Neural progenitor cell (in vitro differentiated cells): ENCODE measurements around the gene SLAMF7. TPM values are rescaled to one million over a fixed set of nuclear protein-coding genes. Genes with fewer than 3 reads are reported as not detected.
"Not testable (repeated sequence)": the region's sequence is repeated elsewhere in the genome, so short reads cannot be mapped to it uniquely, and the experiment has no call there.

Experiments
- DNase-seq: peaks from one replicate; pipeline ENCODE4 v3.0.0-alpha.2; 2016; ENCODE audit warnings: low spot score
- H2AFZ ChIP-seq: fragments of 200-600 bp; sonication (generic); replicated peaks from 2 replicates; pipeline ENCODE4 v1.6.1; 2016; ENCODE audit warnings: antibody characterized with exemption
- H3F3A ChIP-seq: fragments of 200-600 bp; sonication (generic); 2 replicates; pipeline ENCODE4 v1.6.1; 2016; ENCODE audit warnings: antibody characterized with exemption, low read depth
- H3K27ac ChIP-seq: fragments of 200-600 bp; sonication (generic); 2 replicates; pipeline ENCODE4 v1.5.1; 2016; ENCODE audit warnings: mild to moderate bottlenecking
- H3K27me3 ChIP-seq: fragments of 200-600 bp; sonication (generic); 2 replicates; pipeline ENCODE4 v1.6.1; 2016; ENCODE audit warnings: mild to moderate bottlenecking, moderate library complexity
- H3K36me3 ChIP-seq: fragments of 200-600 bp; sonication (generic); 2 replicates; pipeline ENCODE4 v1.5.1; 2016
- H3K4me1 ChIP-seq: fragments of 200-600 bp; sonication (generic); 2 replicates; pipeline ENCODE4 v1.6.1; 2016; ENCODE audit warnings: mixed run types
- H3K4me2 ChIP-seq: fragments of 200-600 bp; sonication (generic); 2 replicates; pipeline ENCODE4 v1.6.1; 2016
- H3K4me3 ChIP-seq: fragments of 200-600 bp; sonication (generic); 2 replicates; pipeline ENCODE4 v1.5.1; 2016
- H3K79me2 ChIP-seq: fragments of 200-600 bp; sonication (generic); 2 replicates; pipeline ENCODE4 v1.6.1; 2016; ENCODE audit warnings: low read depth
- H3K9ac ChIP-seq: fragments of 200-600 bp; sonication (generic); 2 replicates; pipeline ENCODE4 v1.6.1; 2016
- H3K9me3 ChIP-seq: fragments of 200-600 bp; sonication (generic); 2 replicates; pipeline ENCODE4 v1.5.1; 2016; ENCODE audit warnings: low read depth
- H4K20me1 ChIP-seq: fragments of 200-600 bp; sonication (generic); 2 replicates; pipeline ENCODE4 v1.6.1; 2016; ENCODE audit warnings: low read depth
- H3K27ac Mint-ChIP-seq: 3 replicates; pipeline ENCODE4 v1.8.0; 2021; ENCODE audit warnings: mixed read lengths
- H3K27me3 Mint-ChIP-seq: 2 replicates; pipeline ENCODE4 v1.8.0; 2022; ENCODE audit warnings: low read depth, mild to moderate bottlenecking, inconsistent platforms, moderate library complexity, mixed read lengths; ENCODE audit not compliant: insufficient read depth
- H3K36me3 Mint-ChIP-seq: 3 replicates; pipeline ENCODE4 v1.8.0; 2021; ENCODE audit warnings: mixed read lengths
- H3K4me1 Mint-ChIP-seq: 3 replicates; pipeline ENCODE4 v1.8.0; 2021; ENCODE audit warnings: mixed read lengths
- H3K4me3 Mint-ChIP-seq: 3 replicates; pipeline ENCODE4 v1.8.0; 2021; ENCODE audit warnings: mild to moderate bottlenecking, moderate library complexity, mixed read lengths
- H3K9me3 Mint-ChIP-seq: 3 replicates; pipeline ENCODE4 v1.8.0; 2020; ENCODE audit warnings: mixed read lengths
- CTCF ChIP-seq: fragments of 200-600 bp; sonication (generic); IDR thresholded peaks from 2 replicates; pipeline ENCODE4 v1.5.1; 2017; ENCODE audit warnings: antibody characterized with exemption, mild to moderate bottlenecking
- EZH2 ChIP-seq: fragments of 200-600 bp; sonication (generic); IDR thresholded peaks from 2 replicates; pipeline ENCODE4 v1.6.1; 2017; ENCODE audit warnings: antibody characterized with exemption, mild to moderate bottlenecking, moderate library complexity
- EZH2phosphoT487 ChIP-seq: fragments of 200-600 bp; sonication (generic); IDR thresholded peaks from 2 replicates; pipeline ENCODE4 v1.6.1; 2017; ENCODE audit warnings: antibody characterized with exemption
- total RNA-seq: library from RNA; depleted of rRNA; stranded (reverse); fragments of >200 nt; gene quantifications from 2 replicates; pipeline ENCODE4 v1.2.3, GENCODE V29; 2015; ENCODE audit warnings: low replicate concordance

Gene SLAMF7
- total RNA-seq: not detected in 2 replicates

GRCh38 chr1:160739098-160739511 is at the start of gene SLAMF7:
Gene SLAMF7 (plus strand): TSS chr1:160739247. CDS start chr1:160739302, 55 bp downstream.
- Histone ChIP-seq H4K20me1 (no peaks in the 10 kb centered on the region), H3K9me3 (peaks cover 12% of the 10 kb centered on the region), H3F3A (no peaks in the 10 kb centered on the region), H3K27me3 (no peaks in the 10 kb centered on the region), H3K79me2 (no peaks in the 10 kb centered on the region), H3K4me3 (no peak within 1 kb of the TSS), H3K27ac (no peak within 1 kb of the TSS), H3K9ac (no peak within 1 kb of the TSS), H2AFZ (no peak within 1 kb of the TSS), H3K4me1 (no peaks in the 10 kb centered on the region), H3K36me3 (no peaks in the 10 kb centered on the region), H3K4me2 (no peak within 1 kb of the TSS)
- H3K4me1 Mint-ChIP-seq: no peaks in the 10 kb centered on the region
- TF ChIP-seq CTCF (no peak), EZH2 (no peak), EZH2phosphoT487 (no peak)
- H3K27me3 Mint-ChIP-seq: peaks cover 3% of the 10 kb centered on the region
- no peak for DNase-seq
- H3K9me3 Mint-ChIP-seq: peaks cover 4% of the 10 kb centered on the region
- H3K36me3 Mint-ChIP-seq: no peaks in the 10 kb centered on the region
- H3K4me3 Mint-ChIP-seq: no peak within 1 kb of the TSS
- H3K27ac Mint-ChIP-seq: no peak within 1 kb of the TSS

- H3F3A ChIP-seq, H3K4me2 ChIP-seq, DNase-seq, H3K27ac ChIP-seq, H3K36me3 ChIP-seq, H3K4me1 ChIP-seq, H3K9ac ChIP-seq, H3K4me3 ChIP-seq, H3K4me3 Mint-ChIP-seq, H4K20me1 ChIP-seq, H3K79me2 ChIP-seq, H3K4me1 Mint-ChIP-seq, H3K27ac Mint-ChIP-seq, H3K9me3 Mint-ChIP-seq, H3K27me3 ChIP-seq, H3K27me3 Mint-ChIP-seq, H3K36me3 Mint-ChIP-seq, H3K9me3 ChIP-seq, H2AFZ ChIP-seq: not testable (repeated sequence)
Observed at GRCh38 chr1:160692390-160692789, 46.7 kb upstream of the SLAMF7 start.

- Histone ChIP-seq H3K27ac (no peak overlapping the region), H3K79me2 (no peaks in the 10 kb centered on the region), H3K9ac (no peak overlapping the region), H3K4me2 (peak overlapping the region; percentile 23), H3K27me3 (no peaks in the 10 kb centered on the region), H4K20me1 (no peaks in the 10 kb centered on the region), H2AFZ (no peak overlapping the region), H3K4me1 (peaks cover 12% of the 10 kb centered on the region), H3F3A (peaks cover 5% of the 10 kb centered on the region), H3K9me3 (no peaks in the 10 kb centered on the region), H3K36me3 (no peaks in the 10 kb centered on the region), H3K4me3 (no peak overlapping the region)
- peaks cover 10% of the 10 kb centered on the region for H3K4me1 Mint-ChIP-seq
- no peaks in the 10 kb centered on the region for H3K9me3 Mint-ChIP-seq
- no peak for TF ChIP-seq CTCF
- TF ChIP-seq EZH2: no peak
- TF ChIP-seq EZH2phosphoT487: no peak
- no peak overlapping the region for H3K27ac Mint-ChIP-seq
- peak; percentile 61 for DNase-seq
- peaks cover 5% of the 10 kb centered on the region for H3K27me3 Mint-ChIP-seq
- no peaks in the 10 kb centered on the region for H3K36me3 Mint-ChIP-seq
- H3K4me3 Mint-ChIP-seq: no peak overlapping the region
Observed at GRCh38 chr1:160702100-160702499, 36.9 kb upstream of the SLAMF7 start.

- Mint-ChIP-seq H3K36me3 (no peaks in the 10 kb centered on the region), H3K27ac (no peak overlapping the region), H3K4me3 (no peak overlapping the region), H3K27me3 (peaks cover 5% of the 10 kb centered on the region), H3K9me3 (no peaks in the 10 kb centered on the region), H3K4me1 (peaks cover 9% of the 10 kb centered on the region)
- Histone ChIP-seq H3K79me2 (no peaks in the 10 kb centered on the region), H3K36me3 (no peaks in the 10 kb centered on the region), H3K27me3 (no peaks in the 10 kb centered on the region), H3K4me3 (no peak overlapping the region), H3K9ac (no peak overlapping the region), H4K20me1 (no peaks in the 10 kb centered on the region), H2AFZ (no peak overlapping the region), H3K27ac (no peak overlapping the region), H3K9me3 (no peaks in the 10 kb centered on the region), H3F3A (peaks cover 5% of the 10 kb centered on the region), H3K4me1 (peaks cover 12% of the 10 kb centered on the region), H3K4me2 (no peak overlapping the region)
- no peak for TF ChIP-seq EZH2
- DNase-seq: no peak
Observed at GRCh38 chr1:160704250-160704649, 34.8 kb upstream of the SLAMF7 start.

- not testable (repeated sequence) for H3K9me3 Mint-ChIP-seq, H3K79me2 ChIP-seq, H4K20me1 ChIP-seq, H3K9me3 ChIP-seq, H3K36me3 ChIP-seq, H3K4me2 ChIP-seq, H3K9ac ChIP-seq, H3K36me3 Mint-ChIP-seq, DNase-seq, H3K27ac Mint-ChIP-seq, H3K4me3 Mint-ChIP-seq, H3F3A ChIP-seq, H3K27ac ChIP-seq, H3K4me1 Mint-ChIP-seq, H3K4me3 ChIP-seq, H3K27me3 ChIP-seq, H3K27me3 Mint-ChIP-seq, H2AFZ ChIP-seq
- peaks cover 12% of the 10 kb centered on the region for H3K4me1 ChIP-seq
Observed at GRCh38 chr1:160705212-160705621, 33.8 kb upstream of the SLAMF7 start.
